CD8-positive, alpha-beta memory T cell (primary cell): ENCODE measurements around the gene PRPF6. TPM values are rescaled to one million over a fixed set of nuclear protein-coding genes. Genes with fewer than 3 reads are reported as not detected.
"Not testable (repeated sequence)": the region's sequence is repeated elsewhere in the genome, so short reads cannot be mapped to it uniquely, and the experiment has no call there.

Experiments
- CTCF ChIA-PET: fragments of 350-600 bp; sonication (Branson Sonifier 250); formaldehyde crosslinking; loops from one replicate; lab custom pipeline; 2021; ENCODE audit warnings: antibody characterized with exemption; lab: Charles Lee
- POLR2A ChIA-PET: fragments of 350-600 bp; sonication (Branson Sonifier 250); formaldehyde crosslinking; loops from one replicate; lab custom pipeline; 2021; ENCODE audit warnings: antibody characterized with exemption; lab: Charles Lee
- DNase-seq, 5 donors: peaks; one replicate each; pipeline versions ENCODE4 v3.0.0 to v3.0.0-alpha.2; 2020 to 2022; ENCODE audit warnings: mixed read lengths in 1 of 5
- H3K27ac ChIP-seq: one replicate; pipeline ENCODE4 v1.7.0; 2013; ENCODE audit warnings: low read depth, mild to moderate bottlenecking, low read length, moderate library complexity
- H3K27me3 ChIP-seq: 2 replicates; pipeline ENCODE4 v1.7.0; 2013; ENCODE audit warnings: low read length, mild to moderate bottlenecking; ENCODE audit not compliant: insufficient read depth, poor library complexity, severe bottlenecking
- H3K36me3 ChIP-seq: 2 replicates; pipeline ENCODE4 v1.7.0; 2013; ENCODE audit warnings: mild to moderate bottlenecking, low read length, moderate library complexity; ENCODE audit not compliant: insufficient read depth
- H3K4me1 ChIP-seq: 2 replicates; pipeline ENCODE4 v1.7.0; 2013; ENCODE audit warnings: mild to moderate bottlenecking, low read length, moderate library complexity; ENCODE audit not compliant: insufficient read depth
- H3K4me3 ChIP-seq: 2 replicates; pipeline ENCODE4 v1.7.0; 2013; ENCODE audit warnings: mild to moderate bottlenecking, low read length
- H3K9me3 ChIP-seq: 2 replicates; pipeline ENCODE4 v1.7.0; 2013; ENCODE audit warnings: mild to moderate bottlenecking, low read length
- H3K27ac Mint-ChIP-seq, 8 donors: one replicate each; pipeline ENCODE4 v1.8.0; 2020 to 2021; ENCODE audit warnings: mixed read lengths in 8 of 8, mild to moderate bottlenecking in 6 of 8, inconsistent platforms in 3 of 8, moderate library complexity in 3 of 8
- H3K27me3 Mint-ChIP-seq, 2 donors: one replicate each; pipeline ENCODE4 v1.8.0; 2020 to 2021; ENCODE audit warnings: mixed read lengths in 2 of 2, mild to moderate bottlenecking in 1 of 2, moderate library complexity in 1 of 2
- H3K36me3 Mint-ChIP-seq, 3 donors: one replicate each; pipeline ENCODE4 v1.8.0; 2020 to 2021; ENCODE audit warnings: mixed read lengths in 3 of 3, inconsistent platforms in 1 of 3, mild to moderate bottlenecking in 1 of 3
- H3K4me1 Mint-ChIP-seq, 3 donors: one replicate each; pipeline ENCODE4 v1.8.0; 2020 to 2021; ENCODE audit warnings: mixed read lengths in 3 of 3, inconsistent platforms in 1 of 3, mild to moderate bottlenecking in 1 of 3
- H3K4me3 Mint-ChIP-seq, 7 donors: one replicate each; pipeline ENCODE4 v1.8.0; 2020 to 2021; ENCODE audit warnings: mixed read lengths in 7 of 7, mild to moderate bottlenecking in 6 of 7, moderate library complexity in 4 of 7, inconsistent platforms in 2 of 7
- H3K9me3 Mint-ChIP-seq, 5 donors: one replicate each; pipeline ENCODE4 v1.8.0; 2020 to 2022; ENCODE audit warnings: mixed read lengths in 5 of 5, mild to moderate bottlenecking in 3 of 5, moderate library complexity in 2 of 5, inconsistent platforms in 1 of 5
- polyA plus RNA-seq: library from polyadenylated mRNA; unstranded; fragments of 300-500 nt; fragmentation: Illumina TruSeq; gene quantifications from one replicate; pipeline ENCODE4 v1.2.3, GENCODE V29; 2021
- total RNA-seq, 2 experiments: library from RNA; stranded (reverse); gene quantifications; one replicate each; pipeline ENCODE4 v1.2.3, GENCODE V29; 2021

PRPF6 gene
- total and polyA plus RNA-seq, 3 experiments from 2014 or later, result 76.2 to 97.1 (median 78.3) TPM

- Histone ChIP-seq H3K27ac (no peak overlapping the region), H3K4me3 (no peak overlapping the region), H3K27me3 (no peaks in the 10 kb centered on the region), H3K36me3 (peaks cover 50% of the 10 kb centered on the region), H3K9me3 (peaks cover 23% of the 10 kb centered on the region), H3K4me1 (peaks cover 21% of the 10 kb centered on the region)
- Mint-ChIP-seq H3K27ac (peak overlapping the region in 1 of 8 donors; percentile 32), H3K36me3 (peaks cover 26 to 83% (median 42%) of the 10 kb centered on the region in 3 donors), H3K27me3 (no peaks in the 10 kb centered on the region), H3K4me3 (no peak overlapping the region), H3K9me3 (peaks cover 0 to 33% (median 23%) of the 10 kb centered on the region in 5 donors), H3K4me1 (peaks cover 17 to 36% (median 29%) of the 10 kb centered on the region in 3 donors)
- DNase-seq, result no peak
- POLR2A ChIA-PET, result no interaction called here
- CTCF ChIA-PET, result interaction anchor here (1.6 kb wide), 1 partner anchor 32 kb away, joined by 6 read pairs; no protein-coding TSS in a partner anchor
Observed at GRCh38 chr20:64006490-64006889, 25.6 kb downstream of the PRPF6 start.

- Histone ChIP-seq H3K27me3 (no peaks in the 10 kb centered on the region), H3K9me3 (peaks cover 24% of the 10 kb centered on the region), H3K27ac (no peak overlapping the region), H3K36me3 (peaks cover 48% of the 10 kb centered on the region), H3K4me3 (no peak overlapping the region), H3K4me1 (peaks cover 23% of the 10 kb centered on the region)
- Mint-ChIP-seq H3K9me3 (peaks cover 0 to 34% (median 23%) of the 10 kb centered on the region in 5 donors), H3K36me3 (peaks cover 25 to 81% (median 42%) of the 10 kb centered on the region in 3 donors), H3K27ac (peak overlapping the region in 1 of 8 donors; percentile 32), H3K4me1 (peaks cover 18 to 34% (median 30%) of the 10 kb centered on the region in 3 donors), H3K4me3 (no peak overlapping the region), H3K27me3 (no peaks in the 10 kb centered on the region)
- CTCF ChIA-PET, result interaction anchor here (1.6 kb wide), 1 partner anchor 32 kb away, joined by 6 read pairs; no protein-coding TSS in a partner anchor
- no peak for DNase-seq
- POLR2A ChIA-PET, result no interaction called here
Observed at GRCh38 chr20:64006902-64007301, 26.0 kb downstream of the PRPF6 start.

GRCh38 chr20:64009811-64010387 lies 29.0 kb downstream of the PRPF6 start:
- ChIA-PET CTCF (interaction anchor here (2.6 kb wide), 1 partner anchor 29 kb away, joined by 11 read pairs; no protein-coding TSS in a partner anchor), POLR2A (interaction anchor here (1.3 kb wide), 1 partner anchor 30 kb away, joined by 4 read pairs; the partner anchor contains the start of gene SAMD10)
- Mint-ChIP-seq H3K27ac (peak overlapping the region in 3 of 8 donors; percentile 8 to 92 (median 66)), H3K27me3 (no peaks in the 10 kb centered on the region), H3K4me3 (peak overlapping the region in 3 of 7 donors; percentile 7 to 19 (median 12)), H3K9me3 (peaks cover 0 to 40% (median 33%) of the 10 kb centered on the region in 5 donors), H3K36me3 (peaks cover 24 to 69% (median 47%) of the 10 kb centered on the region in 3 donors), H3K4me1 (peaks cover 25 to 47% (median 40%) of the 10 kb centered on the region in 3 donors)
- peaks cover 31% of the 10 kb centered on the region for H3K9me3 ChIP-seq
- no peak overlapping the region for H3K4me3 ChIP-seq
- DNase-seq, result no peak
- H3K36me3 ChIP-seq, result peaks cover 37% of the 10 kb centered on the region
- no peak overlapping the region for H3K27ac ChIP-seq
- peaks cover 39% of the 10 kb centered on the region for H3K4me1 ChIP-seq
- no peaks in the 10 kb centered on the region for H3K27me3 ChIP-seq

- CTCF ChIA-PET, result no interaction called here
- Histone ChIP-seq H3K4me3 (peak overlapping the region; percentile 44), H3K27ac (no peak overlapping the region), H3K4me1 (peaks cover 39% of the 10 kb centered on the region), H3K9me3 (peaks cover 31% of the 10 kb centered on the region), H3K27me3 (no peaks in the 10 kb centered on the region), H3K36me3 (peaks cover 46% of the 10 kb centered on the region)
- no peaks in the 10 kb centered on the region for H3K27me3 Mint-ChIP-seq
- DNase-seq, result no peak
- H3K4me3 Mint-ChIP-seq, result peak overlapping the region in 1 of 7 donors; percentile 68
- peaks cover 25 to 46% (median 39%) of the 10 kb centered on the region in 3 donors for H3K4me1 Mint-ChIP-seq
- POLR2A ChIA-PET, result interaction anchor here (1.3 kb wide), 1 partner anchor 31 kb away, joined by 4 read pairs; the partner anchor contains the start of gene SAMD10
- peak overlapping the region in 4 of 8 donors; percentile 21 to 65 (median 52) for H3K27ac Mint-ChIP-seq
- peaks cover 0 to 40% (median 34%) of the 10 kb centered on the region in 5 donors for H3K9me3 Mint-ChIP-seq
- H3K36me3 Mint-ChIP-seq, result peaks cover 24 to 69% (median 50%) of the 10 kb centered on the region in 3 donors
Observed at GRCh38 chr20:64010711-64011237, 29.8 kb downstream of the PRPF6 start.

GRCh38 chr20:64011366-64011779 lies 30.4 kb downstream of the PRPF6 start:
- H3K4me1 Mint-ChIP-seq, result peaks cover 25 to 46% (median 39%) of the 10 kb centered on the region in 3 donors
- peak in 3 of 5 donors; percentile 3 to 11 (median 7) for DNase-seq
- peaks cover 24 to 65% (median 51%) of the 10 kb centered on the region in 3 donors for H3K36me3 Mint-ChIP-seq
- Histone ChIP-seq H3K4me3 (peak overlapping the region; percentile 44), H3K9me3 (peaks cover 31% of the 10 kb centered on the region), H3K4me1 (peaks cover 39% of the 10 kb centered on the region), H3K27ac (peak overlapping the region; percentile 10), H3K36me3 (peaks cover 47% of the 10 kb centered on the region), H3K27me3 (no peaks in the 10 kb centered on the region)
- ChIA-PET CTCF (no interaction called here), POLR2A (no interaction called here)
- peaks cover 0 to 40% (median 34%) of the 10 kb centered on the region in 5 donors for H3K9me3 Mint-ChIP-seq
- H3K27ac Mint-ChIP-seq, result peak overlapping the region in 7 of 8 donors; percentile 53 to 94 (median 79)
- H3K4me3 Mint-ChIP-seq, result peak overlapping the region in 4 of 7 donors; percentile 26 to 69 (median 35)
- H3K27me3 Mint-ChIP-seq, result no peaks in the 10 kb centered on the region

- ChIA-PET POLR2A (interaction anchor here (0.6 kb wide), 1 partner anchor 32 kb away, joined by 3 read pairs; the partner anchor contains the start of gene PRPF6), CTCF (interaction anchor here (1.2 kb wide), 1 partner anchor 32 kb away, joined by 4 read pairs; no protein-coding TSS in a partner anchor)
- H3K27me3 ChIP-seq, H3K27me3 Mint-ChIP-seq: not testable (repeated sequence)
- Histone ChIP-seq H3K4me3 (peak overlapping the region; percentile 42), H3K27ac (peak overlapping the region; percentile 21), H3K9me3 (peaks cover 31% of the 10 kb centered on the region), H3K4me1 (peaks cover 39% of the 10 kb centered on the region), H3K36me3 (peaks cover 52% of the 10 kb centered on the region)
- H3K4me3 Mint-ChIP-seq, result peak overlapping the region in 5 of 7 donors; percentile 26 to 71 (median 51)
- peaks cover 25 to 48% (median 39%) of the 10 kb centered on the region in 3 donors for H3K4me1 Mint-ChIP-seq
- DNase-seq, result peak in 2 of 5 donors; percentile 35 to 41
- peaks cover 0 to 40% (median 34%) of the 10 kb centered on the region in 5 donors for H3K9me3 Mint-ChIP-seq
- H3K36me3 Mint-ChIP-seq, result peaks cover 25 to 62% (median 56%) of the 10 kb centered on the region in 3 donors
- H3K27ac Mint-ChIP-seq, result peak overlapping the region in 7 of 8 donors; percentile 54 to 90 (median 74)
Observed at GRCh38 chr20:64012385-64013154, 31.6 kb downstream of the PRPF6 start.

- H3K4me1 ChIP-seq, result peaks cover 27% of the 10 kb centered on the region
- Mint-ChIP-seq H3K27ac (no peak overlapping the region), H3K4me1 (peaks cover 18 to 33% (median 26%) of the 10 kb centered on the region in 3 donors), H3K36me3 (peaks cover 24 to 60% (median 42%) of the 10 kb centered on the region in 3 donors), H3K27me3 (no peaks in the 10 kb centered on the region), H3K4me3 (no peak overlapping the region), H3K9me3 (peaks cover 0 to 17% (median 14%) of the 10 kb centered on the region in 5 donors)
- DNase-seq, result no peak
- H3K27me3 ChIP-seq, result no peaks in the 10 kb centered on the region
- CTCF ChIA-PET, result no interaction called here
- no peak overlapping the region for H3K4me3 ChIP-seq
- POLR2A ChIA-PET, result no interaction called here
- H3K36me3 ChIP-seq, result peaks cover 45% of the 10 kb centered on the region
- peaks cover 16% of the 10 kb centered on the region for H3K9me3 ChIP-seq
- no peak overlapping the region for H3K27ac ChIP-seq
Observed at GRCh38 chr20:64015635-64016034, 34.7 kb downstream of the PRPF6 start.
